Muscle layer of colon (tissue), 2 donors: ENCODE data around the gene ACP7.
A peak's percentile ranks its signal among the peaks of the same experiment; 100 is the strongest.

Experiments
- H3K27ac ChIP-seq: one replicate; pipeline ENCODE4 v1.7.0; 2013; ENCODE audit warnings: low read depth, mild to moderate bottlenecking, low read length, moderate library complexity
- H3K27me3 ChIP-seq, 2 donors: one replicate each; pipeline ENCODE4 v1.7.0; 2013; ENCODE audit warnings: low read length in 2 of 2, mild to moderate bottlenecking in 2 of 2; ENCODE audit not compliant: insufficient read depth in 2 of 2, control insufficient read depth in 1 of 2
- H3K36me3 ChIP-seq: one replicate; pipeline ENCODE4 v1.7.0; 2013; ENCODE audit warnings: mild to moderate bottlenecking, low read length; ENCODE audit not compliant: insufficient read depth
- H3K4me1 ChIP-seq: one replicate; pipeline ENCODE4 v1.7.0; 2013; ENCODE audit warnings: mild to moderate bottlenecking, low read length; ENCODE audit not compliant: insufficient read depth
- H3K4me3 ChIP-seq, 2 donors: one replicate each; pipeline ENCODE4 v1.7.0; 2013; ENCODE audit warnings: low read length in 2 of 2, low read depth in 1 of 2, mild to moderate bottlenecking in 1 of 2, moderate library complexity in 1 of 2
- H3K9ac ChIP-seq: one replicate; pipeline ENCODE4 v1.7.0; 2013; ENCODE audit warnings: low read length
- H3K9me3 ChIP-seq: one replicate; pipeline ENCODE4 v1.7.0; 2013; ENCODE audit warnings: mild to moderate bottlenecking, low read length
- donor health status: abdominal sarcoma.
- donor health status: Adenocarcinoma of cecum.

The ACP7 gene

GRCh38 chr19:39155114-39155700, 71.0 kb downstream of the ACP7 start:
- Histone ChIP-seq H3K27ac (no peak overlapping the region), H3K4me3 (no peak overlapping the region), H3K4me1 (peaks cover 46% of the 10 kb centered on the region), H3K9me3 (no peaks in the 10 kb centered on the region), H3K36me3 (no peaks in the 10 kb centered on the region), H3K9ac (no peak overlapping the region), H3K27me3 (no peaks in the 10 kb centered on the region)

DNA sequence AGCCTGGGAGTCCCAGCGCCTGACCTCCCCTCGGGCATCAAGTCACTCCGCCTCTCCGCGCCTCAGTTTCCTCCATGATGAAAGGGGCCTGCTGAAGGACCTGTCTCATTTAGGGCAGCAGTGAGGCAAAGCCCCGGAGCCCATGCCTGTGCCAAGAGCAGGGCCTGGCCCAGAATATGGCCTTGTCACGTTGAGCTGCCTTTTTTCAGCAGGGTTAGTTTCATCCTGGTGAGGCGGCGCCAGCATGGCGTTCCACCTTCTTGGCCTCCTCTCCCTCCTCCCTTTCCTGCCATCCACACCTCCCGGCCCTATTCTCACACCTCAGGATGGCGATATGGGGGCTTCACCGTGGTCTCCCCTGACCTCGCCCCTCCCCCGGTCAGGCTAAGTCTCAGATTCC, 71.6 kb downstream of the ACP7 start:
- no peaks in the 10 kb centered on the region for H3K27me3 ChIP-seq
- peaks cover 50% of the 10 kb centered on the region for H3K4me1 ChIP-seq
- no peak overlapping the region for H3K27ac ChIP-seq
- no peak overlapping the region for H3K4me3 ChIP-seq
- H3K9me3 ChIP-seq, result no peaks in the 10 kb centered on the region
- H3K36me3 ChIP-seq, result no peaks in the 10 kb centered on the region
- no peak overlapping the region for H3K9ac ChIP-seq

DNA sequence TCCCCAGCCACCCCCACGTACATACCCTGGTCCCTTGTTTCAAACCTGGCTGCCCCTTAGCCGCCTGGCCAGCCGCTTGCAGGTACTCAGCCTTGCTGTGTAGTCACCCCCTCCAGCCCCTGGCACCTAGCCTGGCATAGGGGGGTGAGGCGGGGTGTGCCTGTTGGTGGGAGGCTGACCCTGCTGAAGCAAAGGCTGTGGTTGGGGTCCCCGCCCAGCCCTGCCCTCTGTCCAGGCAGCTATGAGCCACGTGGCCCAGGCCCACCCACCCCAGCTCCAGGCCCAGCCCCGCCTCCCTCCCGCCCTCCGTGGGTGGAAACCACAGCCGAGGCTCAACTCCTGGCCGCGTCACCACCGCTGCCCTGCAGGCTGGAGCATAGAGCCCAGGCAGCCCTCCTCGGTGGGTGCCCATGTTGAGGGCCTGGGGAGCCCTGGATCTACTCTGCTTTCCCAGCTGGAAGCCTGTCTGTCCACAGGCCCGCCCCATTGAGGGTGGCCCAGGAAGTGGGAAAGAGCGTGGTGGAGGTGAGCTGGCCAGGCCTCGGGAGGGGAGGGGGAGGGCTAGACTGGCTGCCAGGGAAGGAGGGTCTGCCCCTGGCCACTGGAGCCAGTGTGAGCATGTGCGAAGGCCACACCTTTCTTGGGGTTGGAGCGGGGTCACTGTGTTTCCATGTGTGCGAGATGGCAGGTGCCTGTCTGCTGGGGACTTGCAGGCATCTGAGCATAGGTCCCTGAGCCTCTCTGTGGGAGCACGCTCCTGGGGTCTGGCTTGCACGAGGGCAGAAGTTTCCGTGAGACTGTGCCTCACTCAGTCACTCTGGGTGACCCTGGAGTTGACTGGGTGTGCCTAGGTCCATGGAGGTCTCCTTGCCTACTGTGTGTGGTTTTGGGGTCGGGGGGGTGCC, 72.4 kb downstream of the ACP7 start:
- Histone ChIP-seq H3K9me3 (no peaks in the 10 kb centered on the region), H3K27ac (no peak overlapping the region), H3K36me3 (no peaks in the 10 kb centered on the region), H3K4me1 (peaks cover 58% of the 10 kb centered on the region), H3K27me3 (no peaks in the 10 kb centered on the region), H3K9ac (no peak overlapping the region), H3K4me3 (peak overlapping the region in 1 of 2 donors; percentile 8)

- H3K9me3 ChIP-seq, result no peaks in the 10 kb centered on the region
- H3K36me3 ChIP-seq, result no peaks in the 10 kb centered on the region
- no peak overlapping the region for H3K9ac ChIP-seq
- H3K27ac ChIP-seq, result no peak overlapping the region
- no peaks in the 10 kb centered on the region for H3K27me3 ChIP-seq
- peak overlapping the region in 1 of 2 donors; percentile 8 for H3K4me3 ChIP-seq
- H3K4me1 ChIP-seq, result peaks cover 59% of the 10 kb centered on the region
Measured at GRCh38 chr19:39157275-39157996, 73.3 kb downstream of the ACP7 start.

GRCh38 chr19:39157997-39158389, 73.8 kb downstream of the ACP7 start:
- H3K9ac ChIP-seq, result no peak overlapping the region
- H3K9me3 ChIP-seq, result no peaks in the 10 kb centered on the region
- H3K36me3 ChIP-seq, result no peaks in the 10 kb centered on the region
- peak overlapping the region in 1 of 2 donors; percentile 8 for H3K4me3 ChIP-seq
- peaks cover 59% of the 10 kb centered on the region for H3K4me1 ChIP-seq
- H3K27ac ChIP-seq, result no peak overlapping the region
- H3K27me3 ChIP-seq, result no peaks in the 10 kb centered on the region

- Histone ChIP-seq H3K9me3 (no peaks in the 10 kb centered on the region), H3K4me1 (peaks cover 59% of the 10 kb centered on the region), H3K27ac (no peak overlapping the region), H3K36me3 (no peaks in the 10 kb centered on the region), H3K9ac (no peak overlapping the region), H3K4me3 (no peak overlapping the region), H3K27me3 (no peaks in the 10 kb centered on the region)
Measured at GRCh38 chr19:39158646-39159260, 74.6 kb downstream of the ACP7 start.

GRCh38 chr19:39160523-39160861, 76.3 kb downstream of the ACP7 start:
- Histone ChIP-seq H3K4me1 (peaks cover 53% of the 10 kb centered on the region), H3K36me3 (no peaks in the 10 kb centered on the region), H3K9ac (no peak overlapping the region), H3K9me3 (no peaks in the 10 kb centered on the region), H3K4me3 (no peak overlapping the region), H3K27ac (peak overlapping the region; percentile 70), H3K27me3 (no peaks in the 10 kb centered on the region)
